HG03108 (cell line): ENCODE measurements around the gene ULK4.

ENCODE experiments used
- ATAC-seq: cut with Tn5 transposase; IDR thresholded peaks from one replicate; pipeline ENCODE4 v1.9.1; 2021; ENCODE audit warnings: moderate library complexity; ENCODE audit not compliant: unreplicated experiment

The ULK4 gene

GRCh38 chr3:41239587-41239986, 722.3 kb downstream of the ULK4 start:
- no peak for ATAC-seq

- ATAC-seq = no peak
These were observed 724.0 kb downstream of the ULK4 start for GRCh38 chr3:41237907-41238306.

- no peak for ATAC-seq
These were observed 725.7 kb downstream of the ULK4 start for GRCh38 chr3:41236228-41236627.

- no peak for ATAC-seq
These were observed 726.8 kb downstream of the ULK4 start for GRCh38 chr3:41234823-41235721.

- no peak for ATAC-seq
These were observed 737.6 kb downstream of the ULK4 start for GRCh38 chr3:41224120-41224806.

GRCh38 chr3:41223691-41224090, 738.2 kb downstream of the ULK4 start:
- no peak for ATAC-seq

GRCh38 chr3:41223078-41223477, 738.8 kb downstream of the ULK4 start:
- ATAC-seq = no peak

GRCh38 chr3:41222501-41222900, 739.4 kb downstream of the ULK4 start:
- ATAC-seq = no peak

- ATAC-seq = no peak
These were observed 739.9 kb downstream of the ULK4 start for GRCh38 chr3:41222012-41222411.

GRCh38 chr3:41220906-41221677, 740.8 kb downstream of the ULK4 start:
- ATAC-seq = no peak

- no peak for ATAC-seq
These were observed 742.5 kb downstream of the ULK4 start for GRCh38 chr3:41219424-41219823.

- no peak for ATAC-seq
These were observed 744.9 kb downstream of the ULK4 start for GRCh38 chr3:41216993-41217392.

GRCh38 chr3:41216422-41216821, 745.5 kb downstream of the ULK4 start:
- no peak for ATAC-seq

- ATAC-seq = no peak
These were observed 748.3 kb downstream of the ULK4 start for GRCh38 chr3:41213588-41213987.

- ATAC-seq = no peak
These were observed 749.8 kb downstream of the ULK4 start for GRCh38 chr3:41212088-41212487.

- ATAC-seq = no peak
These were observed 750.9 kb downstream of the ULK4 start for GRCh38 chr3:41210966-41211365.

- ATAC-seq = no peak
These were observed 752.3 kb downstream of the ULK4 start for GRCh38 chr3:41209646-41210045.

GRCh38 chr3:41208507-41209220, 753.2 kb downstream of the ULK4 start:
- no peak for ATAC-seq

- ATAC-seq = no peak
These were observed 754.5 kb downstream of the ULK4 start for GRCh38 chr3:41207355-41207754.

- ATAC-seq = no peak
These were observed 756.3 kb downstream of the ULK4 start for GRCh38 chr3:41205591-41205990.

- no peak for ATAC-seq
These were observed 757.5 kb downstream of the ULK4 start for GRCh38 chr3:41204369-41204768.
